Measurements from ENCODE around the gene MAP3K9.

DNA sequence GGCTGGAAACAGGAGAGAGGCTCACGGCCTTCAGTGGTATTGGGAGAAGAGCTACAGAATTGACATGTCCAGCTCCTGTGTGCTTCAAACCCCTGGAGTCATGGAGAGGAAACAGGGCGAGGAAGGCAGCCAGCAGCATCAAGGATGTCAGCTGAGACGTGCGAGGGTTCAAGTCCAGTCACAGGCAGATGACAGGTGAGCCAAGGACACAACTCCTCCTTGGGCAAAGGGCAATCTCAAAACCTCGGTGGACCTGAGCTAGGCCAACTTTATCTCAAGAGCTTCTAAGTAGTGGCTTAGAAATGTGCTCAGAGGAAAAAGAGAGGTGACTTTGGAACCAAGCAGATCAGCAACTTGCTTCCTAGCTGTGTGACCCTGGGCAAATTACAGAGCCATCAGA is 86.0 kb downstream of the MAP3K9 start:
- no peak for TF ChIP-seq MAX (IDR thresholded peaks at IDR 0.05; ENCODE audit: insufficient read depth, insufficient read length)
- TF ChIP-seq CTCF (IDR thresholded peaks at IDR 0.05; ENCODE audit: extremely low read depth in 1 of 2, insufficient read depth in 1 of 2, low read depth in 1 of 2, low read length in 2 of 2), result no peak
